Sigmoid colon (tissue), 4 donors: Measurements from ENCODE around the gene STAG1.

Experiments
- CTCF ChIP-seq, 4 experiments: fragments of 450-650 bp in 3 of 4; fragments of 200-600 bp in 1 of 4; IDR thresholded peaks; one replicate each; pipeline ENCODE4 v1.5.1; 2016 to 2019; ENCODE audit warnings: antibody characterized with exemption in 4 of 4, mild to moderate bottlenecking in 3 of 4, moderate library complexity in 2 of 4
- POLR2A ChIP-seq, 2 donors: fragments of 450-650 bp; IDR thresholded peaks; one replicate each; pipeline ENCODE4 v1.6.1; 2016; ENCODE audit warnings: antibody characterized with exemption in 2 of 2, mild to moderate bottlenecking in 2 of 2, moderate library complexity in 2 of 2
- POLR2AphosphoS5 ChIP-seq, 4 donors: sonication (generic); formaldehyde crosslinking; IDR thresholded peaks; one replicate each; pipeline ENCODE4 v1.6.1; 2017; ENCODE audit warnings: antibody characterized with exemption in 4 of 4

- TF ChIP-seq POLR2AphosphoS5 (IDR thresholded peaks at IDR 0.05) (no peak), CTCF (IDR thresholded peaks at IDR 0.05) (no peak), POLR2A (IDR thresholded peaks at IDR 0.05) (no peak)
These were observed 216.3 kb downstream of the STAG1 start for GRCh38 chr3:136535906-136536305.
